Measurements from ENCODE around the gene CYP3A7. TPM values are rescaled to one million over a fixed set of nuclear protein-coding genes. Genes with fewer than 3 reads are reported as not detected.

Gene CYP3A7
- total and polyA plus RNA-seq, 9 of the 15 experiments (the other 6 are each of a cell fraction or from before 2014, with no cell fraction given) = 0.20 TPM; not detected in 8

- TF ChIP-seq ZBTB40 (IDR thresholded peaks at IDR 0.05) (peak; percentile 71), ZBTB40 (CRISPR knock-in tag; IDR thresholded peaks at IDR 0.05) (no peak), KDM4B (IDR thresholded peaks at IDR 0.05; ENCODE audit: borderline replicate concordance in 2 of 2, low read depth in 1 of 2) (0 out of 4 replicates have a peak, but pooled peaks of 1 of the 2 experiments have one; percentile 51), ZBTB43 (CRISPR knock-in tag; IDR thresholded peaks at IDR 0.05) (0 out of 2 replicates have a peak, but pooled peaks have one; percentile 37), BRD9 (IDR thresholded peaks at IDR 0.05; ENCODE audit: low read depth, partially characterized antibody) (peak; percentile 58), ZHX1 (conservative IDR thresholded peaks at IDR 0.05; ENCODE audit: low read length) (peak; percentile 57; the same call in 1 of the 2 replicates), ZNF277 (CRISPR knock-in tag; IDR thresholded peaks at IDR 0.05; ENCODE audit: borderline replicate concordance) (no peak), SIRT6 (IDR thresholded peaks at IDR 0.05; ENCODE audit: low read depth, low read length) (no peak)
Measured at GRCh38 chr7:99693427-99694200, 41.4 kb downstream of the CYP3A7 start (continued).
